ENCODE results near the gene GALNT8. TPM values are rescaled to one million over a fixed set of nuclear protein-coding genes. Genes with fewer than 3 reads are reported as not detected.

GALNT8 gene
- total RNA-seq, 1 experiment from 2014 or later, result 8.8 TPM

- no peak for TF ChIP-seq TP53 (CRISPR knock-in tag; IDR thresholded peaks at IDR 0.05)
- TF ChIP-seq USF1 (CRISPR knock-in tag; IDR thresholded peaks at IDR 0.05), result no peak
- TF ChIP-seq ESRRA (CRISPR knock-in tag; IDR thresholded peaks at IDR 0.05; ENCODE audit: borderline replicate concordance), result no peak
- no peak for TF ChIP-seq FOXK1 (CRISPR knock-in tag; IDR thresholded peaks at IDR 0.05)
Measured at GRCh38 chr12:4743046-4743445, 22.8 kb downstream of the GALNT8 start (continued).

GRCh38 chr12:4744709-4745108 is 24.5 kb downstream of the GALNT8 start:
- H3K4me3 Mint-ChIP-seq, result no peak overlapping the region
- POLR2A ChIA-PET, result no interaction called here

More at GRCh38 chr12:4744709-4745108, 24.5 kb downstream of the GALNT8 start:
- Mint-ChIP-seq H3K4me1 (peaks cover 6% of the 10 kb centered on the region), H3K27me3 (ENCODE audit: low read depth) (no peaks in the 10 kb centered on the region), H3K27ac (no peak overlapping the region), H3K36me3 (peaks cover 17% of the 10 kb centered on the region), H3K9me3 (peaks cover 9% of the 10 kb centered on the region; the same call in 1 of the 2 replicates)
- CTCF ChIA-PET, result no interaction called here
- no peak for DNase-seq (ENCODE audit: low spot score)
- TF ChIP-seq STAT6 (CRISPR knock-in tag; conservative IDR thresholded peaks at IDR 0.05; ENCODE audit: low read depth) (no peak), AR (CRISPR knock-in tag; IDR thresholded peaks at IDR 0.05) (no peak), SMAD4 (CRISPR knock-in tag; IDR thresholded peaks at IDR 0.05) (no peak), GABPB1 (CRISPR knock-in tag; IDR thresholded peaks at IDR 0.05) (no peak), ELF4 (CRISPR knock-in tag; IDR thresholded peaks at IDR 0.05; ENCODE audit: low read depth) (no peak), ZNF281 (CRISPR knock-in tag; IDR thresholded peaks at IDR 0.05) (no peak), EMX1 (CRISPR knock-in tag; IDR thresholded peaks at IDR 0.05) (no peak), ZNF317 (CRISPR knock-in tag; IDR thresholded peaks at IDR 0.05; ENCODE audit: borderline replicate concordance, low read depth) (no peak), MYBL2 (CRISPR knock-in tag; IDR thresholded peaks at IDR 0.05) (no peak), JUN (CRISPR knock-in tag; IDR thresholded peaks at IDR 0.05) (no peak), ZNF219 (CRISPR knock-in tag; IDR thresholded peaks at IDR 0.05; ENCODE audit: borderline replicate concordance) (no peak), TP53 (CRISPR knock-in tag; IDR thresholded peaks at IDR 0.05) (no peak), PRRX2 (CRISPR knock-in tag; IDR thresholded peaks at IDR 0.05) (no peak), CDX4 (CRISPR knock-in tag; IDR thresholded peaks at IDR 0.05; ENCODE audit: borderline replicate concordance) (no peak)
- no peak for ATAC-seq
